ENCODE data around the gene SH2D3C. TPM values are rescaled to one million over a fixed set of nuclear protein-coding genes. Genes with fewer than 3 reads are reported as not detected.

The SH2D3C gene, protein sequence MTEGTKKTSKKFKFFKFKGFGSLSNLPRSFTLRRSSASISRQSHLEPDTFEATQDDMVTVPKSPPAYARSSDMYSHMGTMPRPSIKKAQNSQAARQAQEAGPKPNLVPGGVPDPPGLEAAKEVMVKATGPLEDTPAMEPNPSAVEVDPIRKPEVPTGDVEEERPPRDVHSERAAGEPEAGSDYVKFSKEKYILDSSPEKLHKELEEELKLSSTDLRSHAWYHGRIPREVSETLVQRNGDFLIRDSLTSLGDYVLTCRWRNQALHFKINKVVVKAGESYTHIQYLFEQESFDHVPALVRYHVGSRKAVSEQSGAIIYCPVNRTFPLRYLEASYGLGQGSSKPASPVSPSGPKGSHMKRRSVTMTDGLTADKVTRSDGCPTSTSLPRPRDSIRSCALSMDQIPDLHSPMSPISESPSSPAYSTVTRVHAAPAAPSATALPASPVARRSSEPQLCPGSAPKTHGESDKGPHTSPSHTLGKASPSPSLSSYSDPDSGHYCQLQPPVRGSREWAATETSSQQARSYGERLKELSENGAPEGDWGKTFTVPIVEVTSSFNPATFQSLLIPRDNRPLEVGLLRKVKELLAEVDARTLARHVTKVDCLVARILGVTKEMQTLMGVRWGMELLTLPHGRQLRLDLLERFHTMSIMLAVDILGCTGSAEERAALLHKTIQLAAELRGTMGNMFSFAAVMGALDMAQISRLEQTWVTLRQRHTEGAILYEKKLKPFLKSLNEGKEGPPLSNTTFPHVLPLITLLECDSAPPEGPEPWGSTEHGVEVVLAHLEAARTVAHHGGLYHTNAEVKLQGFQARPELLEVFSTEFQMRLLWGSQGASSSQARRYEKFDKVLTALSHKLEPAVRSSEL
- not detected in 2 replicates for total RNA-seq (2014; rRNA removed; shearing (Covaris generic))

DNA sequence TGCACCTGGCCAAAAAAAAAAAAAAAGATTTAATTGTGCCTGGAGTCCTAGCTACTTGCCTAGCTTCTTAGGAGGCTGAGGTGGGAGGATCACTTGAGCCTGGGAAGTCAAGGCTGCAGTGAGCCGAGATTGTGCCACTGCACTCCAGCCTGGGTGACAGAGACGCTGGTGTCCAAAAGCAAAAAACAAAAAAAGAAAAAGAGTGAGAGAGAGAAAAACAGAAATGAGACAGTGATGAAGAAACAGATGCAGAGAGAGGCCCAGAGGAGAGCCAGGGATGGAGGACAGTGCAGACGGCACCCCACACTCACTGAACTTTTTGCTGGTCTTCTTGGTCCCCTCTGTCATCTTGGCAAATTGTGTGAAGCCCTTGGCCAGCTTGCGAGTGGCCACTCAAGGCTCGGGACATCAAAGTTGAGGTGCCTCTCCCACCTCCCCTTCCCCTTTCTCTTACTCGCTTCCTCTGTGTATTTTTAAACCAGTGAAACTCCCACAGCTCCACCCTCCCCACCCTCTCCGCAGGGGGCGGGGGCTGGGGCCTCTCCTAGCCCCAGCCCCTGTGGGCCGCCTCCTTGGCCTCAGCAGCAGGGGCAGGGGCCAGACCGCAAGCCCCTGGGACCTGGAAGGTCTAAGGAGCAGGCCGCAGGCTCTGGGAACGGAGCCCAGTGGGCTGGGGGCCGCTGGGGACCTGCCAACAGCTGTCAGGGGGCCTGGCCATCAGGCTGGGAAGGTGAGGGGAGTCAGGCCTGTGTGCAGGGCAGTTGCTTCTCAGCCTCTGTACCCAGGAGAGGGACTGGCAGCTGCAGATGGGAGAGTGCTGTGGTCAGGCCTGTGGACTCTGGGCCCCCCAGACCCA is at the start of gene SH2D3C:
Gene SH2D3C, minus strand, starts transcription at position 387 of the 856 bp plus-strand sequence. Its CDS starts 39 bp downstream, at position 348.
- Histone ChIP-seq H3K36me3 (no peaks in the 10 kb centered on the region), H3K27ac (no peak within 1 kb of the TSS), H3K4me1 (replicated peaks) (no peaks in the 10 kb centered on the region), H3K9me3 (replicated peaks) (no peaks in the 10 kb centered on the region), H3K27me3 (replicated peaks) (no peaks in the 10 kb centered on the region), H3K4me3 (no peak within 1 kb of the TSS)
- DNase-seq (ENCODE audit: low read depth in 1 of 2, low spot score in 2 of 2): no peak

DNA sequence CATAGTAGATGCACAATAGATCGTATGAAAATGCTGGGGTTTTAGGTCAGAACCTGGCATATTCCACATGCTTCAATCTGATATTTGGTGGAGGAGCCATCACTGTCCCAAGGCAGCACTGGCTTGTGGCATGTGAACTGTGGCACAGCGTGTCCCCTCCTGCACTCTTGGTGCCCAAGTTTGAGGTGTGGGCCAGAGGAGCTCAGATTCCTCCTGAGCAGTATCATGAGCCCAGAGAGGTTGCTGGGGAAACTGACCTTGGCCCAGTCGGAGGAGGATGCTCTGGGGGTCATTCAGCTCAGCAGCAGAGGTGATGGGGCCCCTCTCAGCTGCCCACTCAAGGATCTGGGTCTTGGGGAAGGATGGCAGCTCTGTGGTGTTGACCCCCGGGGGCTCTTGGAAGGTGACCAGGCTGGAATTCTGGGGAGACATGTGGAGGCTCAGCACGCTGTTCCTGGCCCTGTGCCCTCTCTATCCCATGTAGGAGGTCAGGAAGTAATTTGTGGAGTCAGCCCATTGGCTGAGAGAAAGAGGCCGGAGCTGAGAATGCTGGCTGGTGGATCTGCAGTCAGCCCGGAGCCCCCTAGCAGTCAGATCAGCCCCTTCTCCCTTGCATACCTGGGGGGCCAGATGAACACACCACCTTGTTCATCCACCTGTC is 47.9 kb upstream of the SH2D3C start:
- Histone ChIP-seq H3K27ac (no peak overlapping the region), H3K4me1 (replicated peaks) (no peaks in the 10 kb centered on the region), H3K4me3 (no peak overlapping the region), H3K36me3 (peaks cover 44% of the 10 kb centered on the region), H3K9me3 (replicated peaks) (no peaks in the 10 kb centered on the region), H3K27me3 (replicated peaks) (no peaks in the 10 kb centered on the region)
- DNase-seq (ENCODE audit: low read depth in 1 of 2, low spot score in 2 of 2): no peak

GRCh38 chr9:127825319-127826051 is 47.0 kb upstream of the SH2D3C start:
- Histone ChIP-seq H3K4me3 (no peak overlapping the region), H3K36me3 (peaks cover 48% of the 10 kb centered on the region), H3K4me1 (replicated peaks) (no peaks in the 10 kb centered on the region), H3K9me3 (replicated peaks) (no peaks in the 10 kb centered on the region), H3K27me3 (replicated peaks) (no peaks in the 10 kb centered on the region), H3K27ac (no peak overlapping the region)
- DNase-seq (ENCODE audit: low read depth in 1 of 2, low spot score in 2 of 2): no peak

- H3K27me3 ChIP-seq (replicated peaks): no peaks in the 10 kb centered on the region
- H3K36me3 ChIP-seq: peaks cover 55% of the 10 kb centered on the region
- no peaks in the 10 kb centered on the region for H3K4me1 ChIP-seq (replicated peaks)
Observed at GRCh38 chr9:127822108-127822507, 43.6 kb upstream of the SH2D3C start.

GRCh38 chr9:127818574-127818973 is 40.1 kb upstream of the SH2D3C start:
- Histone ChIP-seq H3K4me3 (no peak overlapping the region), H3K36me3 (peaks cover 61% of the 10 kb centered on the region), H3K27me3 (replicated peaks) (no peaks in the 10 kb centered on the region), H3K4me1 (replicated peaks) (no peaks in the 10 kb centered on the region), H3K9me3 (replicated peaks) (no peaks in the 10 kb centered on the region), H3K27ac (no peak overlapping the region)
- no peak for DNase-seq (ENCODE audit: low read depth in 1 of 2, low spot score in 2 of 2)

More at GRCh38 chr9:127822108-127822507, 43.6 kb upstream of the SH2D3C start:
- H3K9me3 ChIP-seq (replicated peaks): no peaks in the 10 kb centered on the region
- no peak overlapping the region for H3K27ac ChIP-seq
- DNase-seq (ENCODE audit: low read depth in 1 of 2, low spot score in 2 of 2): no peak
- no peak overlapping the region for H3K4me3 ChIP-seq

GRCh38 chr9:127817881-127818434 is 39.5 kb upstream of the SH2D3C start:
- Histone ChIP-seq H3K36me3 (peaks cover 67% of the 10 kb centered on the region), H3K9me3 (replicated peaks) (no peaks in the 10 kb centered on the region), H3K27ac (no peak overlapping the region), H3K27me3 (replicated peaks) (no peaks in the 10 kb centered on the region), H3K4me3 (no peak overlapping the region), H3K4me1 (replicated peaks) (no peaks in the 10 kb centered on the region)
- DNase-seq (ENCODE audit: low read depth in 1 of 2, low spot score in 2 of 2): no peak

GRCh38 chr9:127816728-127817127 is 38.3 kb upstream of the SH2D3C start:
- Histone ChIP-seq H3K4me1 (replicated peaks) (no peaks in the 10 kb centered on the region), H3K27me3 (replicated peaks) (no peaks in the 10 kb centered on the region), H3K4me3 (no peak overlapping the region), H3K9me3 (replicated peaks) (no peaks in the 10 kb centered on the region), H3K27ac (no peak overlapping the region), H3K36me3 (peaks cover 74% of the 10 kb centered on the region)
- no peak for DNase-seq (ENCODE audit: low read depth in 1 of 2, low spot score in 2 of 2)

- Histone ChIP-seq H3K9me3 (replicated peaks) (no peaks in the 10 kb centered on the region), H3K27me3 (replicated peaks) (no peaks in the 10 kb centered on the region), H3K4me3 (no peak overlapping the region), H3K4me1 (replicated peaks) (no peaks in the 10 kb centered on the region), H3K27ac (no peak overlapping the region), H3K36me3 (peaks cover 78% of the 10 kb centered on the region)
- DNase-seq (ENCODE audit: low read depth in 1 of 2, low spot score in 2 of 2): no peak
Observed at GRCh38 chr9:127816362-127816725, 37.9 kb upstream of the SH2D3C start.

GRCh38 chr9:127815512-127816361 is 37.3 kb upstream of the SH2D3C start:
- peaks cover 75% of the 10 kb centered on the region for H3K36me3 ChIP-seq
- no peaks in the 10 kb centered on the region for H3K4me1 ChIP-seq (replicated peaks)
- H3K27ac ChIP-seq: no peak overlapping the region
- H3K4me3 ChIP-seq: no peak overlapping the region
- H3K27me3 ChIP-seq (replicated peaks): no peaks in the 10 kb centered on the region
- DNase-seq (ENCODE audit: low read depth in 1 of 2, low spot score in 2 of 2): no peak
- H3K9me3 ChIP-seq (replicated peaks): no peaks in the 10 kb centered on the region

DNA sequence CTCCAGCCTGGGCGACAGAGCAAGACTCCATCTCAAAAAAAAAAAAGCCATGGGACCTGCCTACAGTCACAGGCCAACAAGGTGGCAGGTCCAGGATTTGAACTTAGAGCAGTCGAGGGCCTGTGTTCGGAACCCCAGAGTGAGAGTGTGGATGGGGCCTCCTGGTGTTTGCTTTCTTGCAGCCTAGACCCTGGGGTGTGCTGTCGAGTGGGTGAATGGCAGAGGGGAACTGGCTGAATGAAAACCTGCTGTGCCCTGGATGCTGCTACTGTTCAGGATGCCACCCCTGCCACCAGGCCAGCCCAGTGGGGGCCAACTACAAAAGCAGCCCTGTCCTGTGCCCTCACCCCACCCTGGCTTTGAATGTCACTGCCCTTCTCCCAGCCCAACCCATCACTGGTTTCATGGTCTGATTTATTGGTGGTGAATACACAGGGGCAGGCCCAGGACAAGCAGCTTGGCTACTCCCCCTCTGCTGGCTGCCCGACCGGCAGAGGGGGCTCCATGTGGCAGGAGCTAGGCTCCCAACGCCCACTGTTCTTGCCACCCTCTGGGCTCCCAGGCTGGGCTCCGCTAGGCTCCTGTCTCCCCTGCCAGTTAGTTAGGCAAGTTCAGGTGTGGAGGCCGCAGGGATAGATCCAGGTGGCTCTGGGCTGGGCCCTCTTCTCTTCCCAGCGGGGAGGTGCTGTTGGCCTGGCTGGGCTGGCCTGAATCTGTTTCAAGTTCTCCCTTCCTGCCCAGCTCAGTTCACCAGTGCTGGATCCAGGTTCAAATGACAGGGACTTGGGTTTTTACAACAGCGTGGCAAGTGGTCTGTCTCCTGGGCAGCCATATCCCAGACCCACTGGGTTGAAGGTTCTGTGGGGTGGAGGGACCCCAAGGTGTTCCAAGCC is 36.4 kb upstream of the SH2D3C start:
- DNase-seq (ENCODE audit: low read depth in 1 of 2, low spot score in 2 of 2): no peak
- Histone ChIP-seq H3K4me1 (replicated peaks) (no peaks in the 10 kb centered on the region), H3K36me3 (peaks cover 83% of the 10 kb centered on the region), H3K27me3 (replicated peaks) (no peaks in the 10 kb centered on the region), H3K4me3 (no peak overlapping the region), H3K9me3 (replicated peaks) (no peaks in the 10 kb centered on the region), H3K27ac (no peak overlapping the region)

GRCh38 chr9:127813686-127814226 is 35.3 kb upstream of the SH2D3C start:
- Histone ChIP-seq H3K4me1 (replicated peaks) (no peaks in the 10 kb centered on the region), H3K36me3 (peaks cover 81% of the 10 kb centered on the region), H3K4me3 (no peak overlapping the region), H3K27me3 (replicated peaks) (no peaks in the 10 kb centered on the region), H3K9me3 (replicated peaks) (no peaks in the 10 kb centered on the region), H3K27ac (no peak overlapping the region)
- no peak for DNase-seq (ENCODE audit: low read depth in 1 of 2, low spot score in 2 of 2)
